A673 (cell line): Measurements from ENCODE around the gene ABCA13. TPM values are rescaled to one million over a fixed set of nuclear protein-coding genes. Genes with fewer than 3 reads are reported as not detected.

Source experiments
- BruUV-seq: library from RNA; stranded (reverse); fragments of 400-500 nt; replicated peaks from 2 replicates; lab custom pipeline; 2021; lab: Mats Ljungman, UMichigan
- CTCF ChIA-PET: fragments of 300-600 bp; sonication (Branson Sonifier 250); formaldehyde crosslinking; loops from one replicate; lab custom pipeline; 2022; ENCODE audit warnings: antibody characterized with exemption; lab: Charles Lee
- POLR2A ChIA-PET: fragments of 300-600 bp; sonication (Branson Sonifier 250); formaldehyde crosslinking; loops from one replicate; lab custom pipeline; 2022; ENCODE audit warnings: antibody characterized with exemption; ENCODE audit not compliant: low non-redundant PET; lab: Charles Lee
- DNase-seq: peaks from one replicate; pipeline ENCODE4 v3.0.0-alpha.2; 2015; ENCODE audit warnings: low spot score
- H3K27ac ChIP-seq: fragments of 200-600 bp; sonication (generic); 2 replicates; pipeline ENCODE4 v1.5.1; 2016; ENCODE audit warnings: mixed run types, low read depth, mild to moderate bottlenecking, mixed read lengths, antibody characterized with exemption, low read length; ENCODE audit not compliant: poor library complexity, severe bottlenecking
- H3K27me3 ChIP-seq: fragments of 200-600 bp; sonication (generic); replicated peaks from 2 replicates; pipeline ENCODE4 v1.6.1; 2017; ENCODE audit warnings: mixed run types, low read depth, mild to moderate bottlenecking, mixed read lengths, antibody characterized with exemption, low read length; ENCODE audit not compliant: insufficient read depth, poor library complexity
- H3K36me3 ChIP-seq: fragments of 200-600 bp; sonication (generic); 2 replicates; pipeline ENCODE4 v1.6.1; 2016; ENCODE audit warnings: mixed run types, mild to moderate bottlenecking, mixed read lengths, antibody characterized with exemption, low read length; ENCODE audit not compliant: insufficient read depth, poor library complexity, severe bottlenecking
- H3K4me1 ChIP-seq: fragments of 200-600 bp; sonication (generic); 2 replicates; pipeline ENCODE4 v1.6.1; 2017; ENCODE audit warnings: mixed run types, mild to moderate bottlenecking, mixed read lengths, antibody characterized with exemption, low read length; ENCODE audit not compliant: insufficient read depth, poor library complexity, severe bottlenecking
- H3K4me3 ChIP-seq: fragments of 200-600 bp; sonication (generic); 2 replicates; pipeline ENCODE4 v1.5.1; 2016; ENCODE audit warnings: low read depth, mixed run types, mild to moderate bottlenecking, mixed read lengths, low read length; ENCODE audit not compliant: poor library complexity, severe bottlenecking
- H3K9me3 ChIP-seq: fragments of 200-600 bp; sonication (generic); 2 replicates; pipeline ENCODE4 v1.6.1; 2016; ENCODE audit warnings: mixed run types, low read depth, mild to moderate bottlenecking, mixed read lengths, antibody characterized with exemption, low read length; ENCODE audit not compliant: poor library complexity, severe bottlenecking
- CTCF ChIP-seq: fragments of 300-800, 200-600 bp; sonication (generic); conservative IDR thresholded peaks from 2 replicates; pipeline ENCODE4 v1.5.1; 2017; ENCODE audit warnings: low read depth, mild to moderate bottlenecking, antibody characterized with exemption, low read length, moderate library complexity, mixed read lengths
- EZH2 ChIP-seq: fragments of 200-600 bp; sonication (generic); IDR thresholded peaks from 2 replicates; pipeline ENCODE4 v1.6.1; 2017; ENCODE audit warnings: borderline replicate concordance, low read depth, mild to moderate bottlenecking, mixed read lengths, antibody characterized with exemption, low read length; ENCODE audit not compliant: poor library complexity, severe bottlenecking
- intact Hi-C: fragments of 100-400 bp; cut with micrococcal nuclease; formaldehyde crosslinking; loops from one replicate; pipeline ENCODE4 v1.10.0; 2022; ENCODE audit not compliant: unreplicated experiment
- total RNA-seq: library from RNA; stranded (reverse); gene quantifications from 2 replicates; pipeline ENCODE4 v1.2.3, GENCODE V29; 2021

Gene ABCA13
- total RNA-seq, 1 experiment from 2014 or later = 15.6 TPM

DNA sequence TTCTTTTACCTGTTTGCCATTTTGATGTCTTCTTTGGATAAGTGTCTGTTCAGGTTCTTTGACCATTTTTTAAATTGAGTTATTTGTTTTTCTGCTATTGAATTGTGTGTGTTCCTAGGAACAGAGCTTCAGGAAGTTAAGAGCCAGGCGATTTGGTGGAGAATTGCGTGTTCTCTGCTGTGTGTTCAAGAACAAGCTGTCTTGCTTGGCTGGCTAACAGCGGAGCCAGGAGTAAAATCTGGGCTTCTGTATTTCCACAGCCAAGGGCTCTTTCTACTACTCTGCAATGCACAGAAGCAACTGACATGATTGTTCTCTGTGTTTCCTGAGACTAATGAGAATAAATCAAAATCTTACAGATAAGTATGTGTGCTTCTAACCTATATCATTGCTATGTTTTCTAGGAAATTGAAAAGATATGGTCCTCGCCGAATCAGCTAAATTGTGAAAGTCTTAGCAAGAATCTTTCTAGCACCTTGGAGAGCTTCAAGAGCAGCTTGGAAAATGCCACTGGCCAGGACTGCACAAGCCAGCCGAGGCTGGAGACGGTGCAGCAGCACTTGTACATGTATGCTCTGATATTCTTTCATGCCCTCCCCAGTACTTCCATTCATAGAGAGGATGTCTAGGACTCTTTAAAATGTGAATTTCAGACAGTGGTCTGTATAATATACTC lies 124.2 kb downstream of the ABCA13 start:
- Histone ChIP-seq H3K36me3 (no peaks in the 10 kb centered on the region), H3K4me1 (no peaks in the 10 kb centered on the region), H3K9me3 (no peaks in the 10 kb centered on the region), H3K27me3 (no peaks in the 10 kb centered on the region), H3K27ac (no peak overlapping the region), H3K4me3 (no peak overlapping the region)
- TF ChIP-seq CTCF (no peak), EZH2 (no peak)
- POLR2A ChIA-PET = no interaction called here
- no peak for DNase-seq
- intact Hi-C loops = loop anchor here (10.0 kb wide), 1 partner anchor 1559 kb away; no protein-coding TSS in a partner anchor
- CTCF ChIA-PET = interaction anchor here (0.6 kb wide), 1 partner anchor 157 kb away, joined by 6 read pairs; no protein-coding TSS in a partner anchor
- BruUV-seq = no TSS peak

DNA sequence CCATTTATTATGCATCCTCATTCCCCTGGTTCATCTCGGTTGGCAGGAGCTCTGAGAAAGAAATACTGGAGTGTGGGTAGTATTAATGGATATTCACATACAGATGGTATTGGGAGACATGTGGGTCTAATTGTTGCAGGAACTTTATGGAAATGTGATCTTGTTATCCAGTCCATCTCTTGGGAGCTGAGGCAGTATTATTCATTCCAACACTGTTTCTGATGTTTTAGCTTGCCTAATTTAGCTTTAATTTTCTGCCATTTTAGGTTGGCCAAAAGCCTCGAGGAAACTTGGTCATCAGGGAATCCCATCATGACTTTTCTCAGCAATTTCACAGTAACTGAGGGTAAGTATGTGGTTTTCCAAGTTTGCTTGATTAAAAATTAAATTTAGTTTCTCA lies 125.7 kb downstream of the ABCA13 start:
- Histone ChIP-seq H3K4me3 (no peak overlapping the region), H3K9me3 (no peaks in the 10 kb centered on the region), H3K27me3 (no peaks in the 10 kb centered on the region), H3K4me1 (no peaks in the 10 kb centered on the region), H3K36me3 (no peaks in the 10 kb centered on the region), H3K27ac (no peak overlapping the region)
- TF ChIP-seq EZH2 (no peak), CTCF (no peak)
- BruUV-seq = no TSS peak
- no peak for DNase-seq
- ChIA-PET CTCF (no interaction called here), POLR2A (no interaction called here)
- intact Hi-C loops = loop anchor here (10.0 kb wide), 1 partner anchor 1558 kb away; no protein-coding TSS in a partner anchor

DNA sequence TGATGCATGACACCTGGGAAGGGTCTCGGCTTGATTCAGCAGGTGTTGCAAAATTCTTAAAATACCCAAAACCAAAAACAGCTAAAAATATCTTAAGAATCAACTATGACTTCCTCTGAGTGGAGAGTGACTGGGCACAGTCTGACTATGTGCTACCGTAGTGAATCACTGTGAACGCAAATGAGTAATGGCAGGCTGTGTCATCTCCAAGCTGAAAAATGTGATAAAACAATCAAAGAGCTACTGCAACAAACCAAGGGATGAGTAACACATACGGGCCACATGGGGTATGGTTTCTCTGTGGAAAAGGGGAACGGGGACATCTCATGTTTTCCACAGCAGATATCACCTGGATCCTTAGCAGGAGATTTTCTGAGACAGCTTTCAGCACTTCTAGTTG lies 127.5 kb downstream of the ABCA13 start:
- no peak overlapping the region for H3K27ac ChIP-seq
- H3K27me3 ChIP-seq = no peaks in the 10 kb centered on the region
- no peak for TF ChIP-seq EZH2
- no peak for TF ChIP-seq CTCF
- intact Hi-C loops = loop anchor here (10.0 kb wide), 1 partner anchor 1556 kb away; no protein-coding TSS in a partner anchor
- no peaks in the 10 kb centered on the region for H3K9me3 ChIP-seq
- no peaks in the 10 kb centered on the region for H3K36me3 ChIP-seq
- BruUV-seq = no TSS peak
- no peak for DNase-seq
- no peak overlapping the region for H3K4me3 ChIP-seq
- H3K4me1 ChIP-seq = no peaks in the 10 kb centered on the region
- ChIA-PET POLR2A (no interaction called here), CTCF (interaction anchor here (0.5 to 0.6 kb wide), 2 partner anchors 406 to 1817 kb away, joined by 3 to 14 read pairs; no protein-coding TSS in a partner anchor)
